NT2/D1 (cell line): ENCODE data around the gene ELANE.

Experiments used
- SUZ12 ChIP-seq: IDR thresholded peaks from 2 replicates; pipeline ENCODE4 v1.6.1; 2011; ENCODE audit not compliant: insufficient read length, insufficient read depth; ENCODE audit errors: extremely low read depth
- YY1 ChIP-seq: IDR thresholded peaks from 2 replicates; pipeline ENCODE4 v1.6.1; 2011; ENCODE audit not compliant: insufficient read length, insufficient read depth
- ZNF274 ChIP-seq: IDR thresholded peaks from 2 replicates; pipeline ENCODE4 v1.6.1; 2011; ENCODE audit warnings: mild to moderate bottlenecking, low read depth, low read length

- TF ChIP-seq ZNF274 (no peak), SUZ12 (no peak), YY1 (no peak)
Measured at GRCh38 chr19:899336-900042, 47.4 kb downstream of the ELANE start.
